ENCODE data around the gene TLE5. TPM values are rescaled to one million over a fixed set of nuclear protein-coding genes. Genes with fewer than 3 reads are reported as not detected.
A peak's percentile ranks its signal among the peaks of the same experiment; 100 is the strongest.
"Not testable (repeated sequence)": the region's sequence is repeated elsewhere in the genome, so short reads cannot be mapped to it uniquely, and the experiment has no call there.

Gene TLE5
- total RNA-seq, 1 experiment from 2014 or later: 170 TPM

- Mint-ChIP-seq H3K9me3 (ENCODE audit: low read depth, unreplicated experiment) (no peaks in the 10 kb centered on the region), H3K4me1 (ENCODE audit: low read depth, unreplicated experiment) (peaks cover 10% of the 10 kb centered on the region), H3K27me3 (ENCODE audit: unreplicated experiment) (peaks cover 5% of the 10 kb centered on the region), H3K4me3 (ENCODE audit: low read depth, unreplicated experiment) (no peak overlapping the region), H3K36me3 (ENCODE audit: insufficient read depth, unreplicated experiment) (peaks cover 30% of the 10 kb centered on the region), H3K27ac (ENCODE audit: unreplicated experiment) (no peak overlapping the region)
- intact Hi-C loops (cut with micrococcal nuclease; ENCODE audit: unreplicated experiment): no loop called here
- no TSS peak for BruUV-seq (replicated peaks)
- CTCF ChIA-PET: interaction anchor here (0.6 kb wide), 2 partner anchors 63 to 94 kb away, joined by 3 read pairs; partner anchors contain the start of gene TLE6
- no peak for TF ChIP-seq CTCF (IDR thresholded peaks at IDR 0.05; ENCODE audit: unreplicated experiment)
- no peak for DNase-seq
Measured at GRCh38 chr19:3039641-3040077, 22.6 kb downstream of the TLE5 start.

GRCh38 chr19:3039125-3039524, 23.2 kb downstream of the TLE5 start:
- no peak for DNase-seq
- CTCF ChIA-PET: interaction anchor here (0.6 kb wide), 1 partner anchor 93 kb away, joined by 3 read pairs; no protein-coding TSS in a partner anchor
- Mint-ChIP-seq H3K27me3 (ENCODE audit: unreplicated experiment) (peaks cover 10% of the 10 kb centered on the region), H3K36me3 (ENCODE audit: insufficient read depth, unreplicated experiment) (peaks cover 30% of the 10 kb centered on the region), H3K4me3 (ENCODE audit: low read depth, unreplicated experiment) (no peak overlapping the region), H3K9me3 (ENCODE audit: low read depth, unreplicated experiment) (no peaks in the 10 kb centered on the region), H3K27ac (ENCODE audit: unreplicated experiment) (no peak overlapping the region), H3K4me1 (ENCODE audit: low read depth, unreplicated experiment) (peaks cover 15% of the 10 kb centered on the region)
- no peak for TF ChIP-seq CTCF (IDR thresholded peaks at IDR 0.05; ENCODE audit: unreplicated experiment)
- no TSS peak for BruUV-seq (replicated peaks)
- intact Hi-C loops (cut with micrococcal nuclease; ENCODE audit: unreplicated experiment): no loop called here

GRCh38 chr19:3038214-3038613, 24.1 kb downstream of the TLE5 start:
- no peaks in the 10 kb centered on the region for H3K9me3 Mint-ChIP-seq (ENCODE audit: low read depth, unreplicated experiment)
- peaks cover 19% of the 10 kb centered on the region for H3K27me3 Mint-ChIP-seq (ENCODE audit: unreplicated experiment)
- H3K27ac Mint-ChIP-seq (ENCODE audit: unreplicated experiment): no peak overlapping the region
- H3K4me1 Mint-ChIP-seq (ENCODE audit: low read depth, unreplicated experiment): peaks cover 16% of the 10 kb centered on the region
- intact Hi-C loops (cut with micrococcal nuclease; ENCODE audit: unreplicated experiment): no loop called here
- DNase-seq: no peak
- peaks cover 30% of the 10 kb centered on the region for H3K36me3 Mint-ChIP-seq (ENCODE audit: insufficient read depth, unreplicated experiment)
- TF ChIP-seq CTCF (IDR thresholded peaks at IDR 0.05; ENCODE audit: unreplicated experiment): no peak
- CTCF ChIA-PET: no interaction called here
- H3K4me3 Mint-ChIP-seq (ENCODE audit: low read depth, unreplicated experiment): no peak overlapping the region
- no TSS peak for BruUV-seq (replicated peaks)

GRCh38 chr19:3036977-3037544, 25.2 kb downstream of the TLE5 start:
- H3K27me3 Mint-ChIP-seq (ENCODE audit: unreplicated experiment): peaks cover 31% of the 10 kb centered on the region
- peaks cover 16% of the 10 kb centered on the region for H3K4me1 Mint-ChIP-seq (ENCODE audit: low read depth, unreplicated experiment)
- H3K27ac Mint-ChIP-seq (ENCODE audit: unreplicated experiment): peak overlapping the region; percentile 98
- DNase-seq; BruUV-seq (replicated peaks); intact Hi-C loops (cut with micrococcal nuclease; ENCODE audit: unreplicated experiment); H3K9me3 Mint-ChIP-seq (ENCODE audit: low read depth, unreplicated experiment); CTCF ChIA-PET: not testable (repeated sequence)
- H3K36me3 Mint-ChIP-seq (ENCODE audit: insufficient read depth, unreplicated experiment): peaks cover 30% of the 10 kb centered on the region
- H3K4me3 Mint-ChIP-seq (ENCODE audit: low read depth, unreplicated experiment): peak overlapping the region; percentile 72
